Measurements from ENCODE around the gene NACC1.

Gene NACC1

DNA sequence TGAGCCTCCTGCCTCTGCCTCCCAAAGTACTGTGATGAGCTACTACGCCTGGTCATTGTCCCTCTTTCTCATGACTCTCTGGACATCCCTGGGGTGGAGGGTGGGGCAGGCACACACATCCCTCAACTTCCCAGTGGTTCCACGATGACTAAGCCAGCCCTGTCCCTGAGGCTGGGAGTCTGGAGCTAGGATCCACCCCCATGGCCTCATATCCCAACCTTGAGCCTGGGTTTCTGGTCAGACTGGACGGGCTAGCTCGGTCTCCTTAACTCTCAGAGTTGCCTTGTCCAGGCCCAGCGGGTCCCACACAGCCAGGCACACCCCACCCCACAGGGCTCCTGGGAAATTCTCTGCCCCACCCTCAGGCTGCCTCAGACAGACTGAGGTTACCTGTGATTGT lies 51.7 kb downstream of the NACC1 start:
- TF ChIP-seq POLR2AphosphoS5 (IDR thresholded peaks at IDR 0.05; ENCODE audit: low read depth): no peak
- TF ChIP-seq, protein P1, sequence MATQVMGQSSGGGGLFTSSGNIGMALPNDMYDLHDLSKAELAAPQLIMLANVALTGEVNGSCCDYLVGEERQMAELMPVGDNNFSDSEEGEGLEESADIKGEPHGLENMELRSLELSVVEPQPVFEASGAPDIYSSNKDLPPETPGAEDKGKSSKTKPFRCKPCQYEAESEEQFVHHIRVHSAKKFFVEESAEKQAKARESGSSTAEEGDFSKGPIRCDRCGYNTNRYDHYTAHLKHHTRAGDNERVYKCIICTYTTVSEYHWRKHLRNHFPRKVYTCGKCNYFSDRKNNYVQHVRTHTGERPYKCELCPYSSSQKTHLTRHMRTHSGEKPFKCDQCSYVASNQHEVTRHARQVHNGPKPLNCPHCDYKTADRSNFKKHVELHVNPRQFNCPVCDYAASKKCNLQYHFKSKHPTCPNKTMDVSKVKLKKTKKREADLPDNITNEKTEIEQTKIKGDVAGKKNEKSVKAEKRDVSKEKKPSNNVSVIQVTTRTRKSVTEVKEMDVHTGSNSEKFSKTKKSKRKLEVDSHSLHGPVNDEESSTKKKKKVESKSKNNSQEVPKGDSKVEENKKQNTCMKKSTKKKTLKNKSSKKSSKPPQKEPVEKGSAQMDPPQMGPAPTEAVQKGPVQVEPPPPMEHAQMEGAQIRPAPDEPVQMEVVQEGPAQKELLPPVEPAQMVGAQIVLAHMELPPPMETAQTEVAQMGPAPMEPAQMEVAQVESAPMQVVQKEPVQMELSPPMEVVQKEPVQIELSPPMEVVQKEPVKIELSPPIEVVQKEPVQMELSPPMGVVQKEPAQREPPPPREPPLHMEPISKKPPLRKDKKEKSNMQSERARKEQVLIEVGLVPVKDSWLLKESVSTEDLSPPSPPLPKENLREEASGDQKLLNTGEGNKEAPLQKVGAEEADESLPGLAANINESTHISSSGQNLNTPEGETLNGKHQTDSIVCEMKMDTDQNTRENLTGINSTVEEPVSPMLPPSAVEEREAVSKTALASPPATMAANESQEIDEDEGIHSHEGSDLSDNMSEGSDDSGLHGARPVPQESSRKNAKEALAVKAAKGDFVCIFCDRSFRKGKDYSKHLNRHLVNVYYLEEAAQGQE (IDR thresholded peaks at IDR 0.05; ENCODE audit: insufficient replicate concordance, low read depth): no peak
- TF ChIP-seq, protein P2, sequence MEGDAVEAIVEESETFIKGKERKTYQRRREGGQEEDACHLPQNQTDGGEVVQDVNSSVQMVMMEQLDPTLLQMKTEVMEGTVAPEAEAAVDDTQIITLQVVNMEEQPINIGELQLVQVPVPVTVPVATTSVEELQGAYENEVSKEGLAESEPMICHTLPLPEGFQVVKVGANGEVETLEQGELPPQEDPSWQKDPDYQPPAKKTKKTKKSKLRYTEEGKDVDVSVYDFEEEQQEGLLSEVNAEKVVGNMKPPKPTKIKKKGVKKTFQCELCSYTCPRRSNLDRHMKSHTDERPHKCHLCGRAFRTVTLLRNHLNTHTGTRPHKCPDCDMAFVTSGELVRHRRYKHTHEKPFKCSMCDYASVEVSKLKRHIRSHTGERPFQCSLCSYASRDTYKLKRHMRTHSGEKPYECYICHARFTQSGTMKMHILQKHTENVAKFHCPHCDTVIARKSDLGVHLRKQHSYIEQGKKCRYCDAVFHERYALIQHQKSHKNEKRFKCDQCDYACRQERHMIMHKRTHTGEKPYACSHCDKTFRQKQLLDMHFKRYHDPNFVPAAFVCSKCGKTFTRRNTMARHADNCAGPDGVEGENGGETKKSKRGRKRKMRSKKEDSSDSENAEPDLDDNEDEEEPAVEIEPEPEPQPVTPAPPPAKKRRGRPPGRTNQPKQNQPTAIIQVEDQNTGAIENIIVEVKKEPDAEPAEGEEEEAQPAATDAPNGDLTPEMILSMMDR (IDR thresholded peaks at IDR 0.05; ENCODE audit: insufficient read depth, low read length): no peak
- no peak for TF ChIP-seq SPI1 (IDR thresholded peaks at IDR 0.05; ENCODE audit: borderline replicate concordance, low read depth)
- TF ChIP-seq GABPA (IDR thresholded peaks at IDR 0.05; ENCODE audit: low read depth): no peak
- DNase-seq (ENCODE audit: low read depth in 1 of 2, low spot score in 1 of 2): no peak
- no peak overlapping the region for H3K4me3 ChIP-seq (replicated peaks; ENCODE audit: insufficient read depth, low read length)
- H3K27ac ChIP-seq (replicated peaks): no peak overlapping the region
- H3K27me3 ChIP-seq (ENCODE audit: insufficient read depth, poor library complexity, severe bottlenecking): no peaks in the 10 kb centered on the region

DNA sequence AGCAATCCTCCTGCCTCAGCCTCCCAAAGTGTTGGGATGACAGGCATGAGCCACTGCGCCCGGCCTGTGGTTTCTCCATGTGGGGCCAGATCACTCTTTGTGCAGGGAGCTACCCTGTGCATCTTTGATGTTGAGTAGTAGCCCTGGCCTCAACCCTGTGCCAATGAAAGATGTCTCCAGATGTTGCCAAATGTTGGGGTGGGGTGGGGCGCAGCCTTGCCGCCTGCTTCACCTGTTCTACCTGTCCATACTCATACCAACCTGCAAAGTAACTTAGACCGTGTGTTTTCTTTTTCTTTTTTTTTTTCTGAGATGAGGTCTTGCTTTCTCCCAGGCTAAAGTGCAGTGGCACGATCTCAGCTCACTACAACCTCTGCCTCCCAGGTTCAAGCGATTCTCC lies 53.1 kb downstream of the NACC1 start:
- H3K4me3 ChIP-seq (replicated peaks; ENCODE audit: insufficient read depth, low read length): no peak overlapping the region
- H3K27me3 ChIP-seq (ENCODE audit: insufficient read depth, poor library complexity, severe bottlenecking): no peaks in the 10 kb centered on the region
- TF ChIP-seq, protein P1 (IDR thresholded peaks at IDR 0.05; ENCODE audit: insufficient replicate concordance, low read depth): no peak
- TF ChIP-seq GABPA (IDR thresholded peaks at IDR 0.05; ENCODE audit: low read depth) (no peak), SPI1 (IDR thresholded peaks at IDR 0.05; ENCODE audit: borderline replicate concordance, low read depth) (no peak), POLR2AphosphoS5 (IDR thresholded peaks at IDR 0.05; ENCODE audit: low read depth) (no peak)
- TF ChIP-seq, protein P2 (IDR thresholded peaks at IDR 0.05; ENCODE audit: insufficient read depth, low read length): no peak
- DNase-seq (ENCODE audit: low read depth in 1 of 2, low spot score in 1 of 2): no peak
- no peak overlapping the region for H3K27ac ChIP-seq (replicated peaks)

DNA sequence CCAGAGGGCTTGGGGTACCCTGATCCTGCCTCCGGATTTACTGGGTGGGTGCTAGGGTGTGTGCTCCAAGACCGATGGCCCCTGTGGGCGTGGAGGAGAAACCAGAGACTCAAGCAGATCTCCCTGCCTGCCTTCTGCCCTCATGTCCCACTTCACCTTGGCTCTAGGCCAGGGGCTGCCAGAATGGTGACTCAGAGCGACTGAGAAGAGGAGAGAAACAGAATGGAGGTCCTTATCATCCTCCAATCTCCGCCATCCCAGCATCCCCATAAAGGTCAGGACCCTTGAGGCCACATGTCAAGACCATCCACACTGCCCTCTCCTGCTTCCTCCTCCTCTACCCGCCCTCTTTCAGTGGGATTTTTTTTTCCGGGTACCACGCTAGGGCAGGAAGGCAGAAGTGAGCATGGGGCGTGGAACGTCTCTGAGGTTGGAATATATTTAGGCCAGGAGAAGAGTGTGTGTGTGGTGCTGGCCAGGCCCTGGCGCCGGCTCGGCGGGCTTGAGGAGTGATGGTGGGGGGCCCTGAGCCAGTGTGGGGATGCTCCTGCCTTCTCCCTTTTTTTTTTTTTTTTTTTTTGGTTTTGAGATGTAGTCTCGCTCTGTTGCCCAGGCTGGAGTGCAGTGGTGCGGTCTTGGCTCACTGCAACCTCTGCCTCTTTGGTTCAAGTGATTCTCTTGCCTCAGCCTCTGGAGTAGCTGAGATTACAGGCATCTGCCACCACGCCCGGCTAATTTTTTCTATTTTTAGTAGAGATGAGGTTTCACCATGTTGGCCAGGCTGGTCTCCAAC lies 54.5 kb downstream of the NACC1 start:
- Histone ChIP-seq H3K27ac (replicated peaks) (no peak overlapping the region), H3K27me3 (ENCODE audit: insufficient read depth, poor library complexity, severe bottlenecking) (no peaks in the 10 kb centered on the region), H3K4me3 (replicated peaks; ENCODE audit: insufficient read depth, low read length) (no peak overlapping the region; the same call in 1 of the 2 replicates)
- TF ChIP-seq, protein P1 (IDR thresholded peaks at IDR 0.05; ENCODE audit: insufficient replicate concordance, low read depth): no peak
- TF ChIP-seq POLR2AphosphoS5 (IDR thresholded peaks at IDR 0.05; ENCODE audit: low read depth): no peak
- no peak for TF ChIP-seq SPI1 (IDR thresholded peaks at IDR 0.05; ENCODE audit: borderline replicate concordance, low read depth)
- DNase-seq (ENCODE audit: low read depth in 1 of 2, low spot score in 1 of 2): peak in 1 of 2 experiments; percentile 43
